HepG2 (cell line): ENCODE data around the gene GRIK4. TPM values are rescaled to one million over a fixed set of nuclear protein-coding genes. Genes with fewer than 3 reads are reported as not detected.
A peak's percentile ranks its signal among the peaks of the same experiment; 100 is the strongest.

Experiments
- ATAC-seq: fragments of 200-7000 bp; cut with Tn5 transposase; 3 replicates; pipeline ENCODE4 v1.9.1; 2020; ENCODE audit warnings: mild to moderate bottlenecking, moderate library complexity
- BruUV-seq: library from RNA; stranded (reverse); fragments of 400-500 nt; replicated peaks from 2 replicates; lab custom pipeline; 2021; lab: Mats Ljungman, UMichigan
- CTCF ChIA-PET: fragments of 300-600 bp; formaldehyde crosslinking; extraction: SDS; loops from one replicate; lab custom pipeline; 2021; ENCODE audit warnings: low total read pairs, inconsistent platforms, low intra/inter-chr PET ratio; lab: Yijun Ruan, JAX
- POLR2A ChIA-PET: fragments of 350-600 bp; sonication (Branson Sonifier 250); formaldehyde crosslinking; loops from one replicate; lab custom pipeline; 2020; ENCODE audit warnings: antibody characterized with exemption, inconsistent platforms; lab: Yijun Ruan, JAX
- DNase-seq: peaks from one replicate; pipeline ENCODE4 v3.0.0-alpha.2; 2015; ENCODE audit warnings: low spot score
- FAIRE-seq: peaks from 3 replicates; lab custom pipeline; 2011; peaks lifted over from hg19 to GRCh38; lab: Jason Lieb, UNC
- H2AFZ ChIP-seq: one replicate; pipeline ENCODE4 v1.6.1; 2011; ENCODE audit warnings: low read length, inconsistent platforms
- H3K27ac ChIP-seq: fragments of 300-600 bp; 3 replicates; pipeline ENCODE4 v1.8.0; 2011; ENCODE audit warnings: mixed run types, mild to moderate bottlenecking, mixed read lengths, low read length, inconsistent platforms; ENCODE audit not compliant: insufficient read depth; ENCODE audit errors: extremely low read length
- H3K27me3 ChIP-seq, 2 experiments: fragments of 200-600 bp in 1 of 2; 2 replicates in 1 of 2; 3 replicates in 1 of 2; pipeline versions ENCODE4 v1.6.0 to v1.8.0; 2011; ENCODE audit warnings: low read length in 2 of 2, mild to moderate bottlenecking in 2 of 2, moderate library complexity in 2 of 2, inconsistent platforms in 1 of 2; ENCODE audit not compliant: insufficient read depth in 2 of 2, control insufficient read depth in 1 of 2
- H3K36me3 ChIP-seq, 2 experiments: fragments of 200-600 bp in 1 of 2; replicated peaks in 1 of 2; 2 replicates in 1 of 2; 3 replicates in 1 of 2; pipeline versions ENCODE4 v1.5.1 to v1.8.0; 2011; ENCODE audit warnings: low read length in 2 of 2, inconsistent platforms in 1 of 2; ENCODE audit not compliant: insufficient read depth in 2 of 2, control insufficient read depth in 1 of 2
- H3K4me1 ChIP-seq: 2 replicates; pipeline ENCODE4 v1.5.1; 2012; ENCODE audit warnings: low read length, inconsistent platforms; ENCODE audit not compliant: insufficient read depth
- H3K4me2 ChIP-seq: 2 replicates; pipeline ENCODE4 v1.6.0; 2011; ENCODE audit warnings: low read depth, low read length, inconsistent platforms
- H3K4me3 ChIP-seq, 3 experiments: fragments of 200-600 bp in 1 of 3; sonication (generic), shearing (Covaris generic) in 1 of 3; replicated peaks in 1 of 3; 2 replicates each; pipeline ENCODE4 v1.5.1; 2011 to 2016; ENCODE audit warnings: low read length in 3 of 3, inconsistent platforms in 2 of 3, low read depth in 2 of 3, mild to moderate bottlenecking in 2 of 3, control low read depth in 1 of 3, mixed read lengths in 1 of 3; ENCODE audit not compliant: insufficient read depth in 1 of 3
- H3K79me2 ChIP-seq: one replicate; pipeline ENCODE4 v1.6.1; 2011; ENCODE audit warnings: low read length, inconsistent platforms; ENCODE audit not compliant: insufficient read depth
- H3K9ac ChIP-seq: 2 replicates; pipeline ENCODE4 v1.6.0; 2011; ENCODE audit warnings: mild to moderate bottlenecking, low read depth, low read length, inconsistent platforms; ENCODE audit not compliant: insufficient read depth
- H3K9me3 ChIP-seq: 2 replicates; pipeline ENCODE4 v1.5.1; 2012; ENCODE audit warnings: mild to moderate bottlenecking, low read length
- H4K20me1 ChIP-seq: 2 replicates; pipeline ENCODE4 v1.6.0; 2011; ENCODE audit warnings: inconsistent platforms, mild to moderate bottlenecking, low read length, moderate library complexity; ENCODE audit not compliant: insufficient read depth
- HNRNPL ChIP-seq: fragments of 200-400 bp; formaldehyde crosslinking; IDR thresholded peaks from 2 replicates; pipeline ENCODE4 v1.6.1; 2017; ENCODE audit warnings: mild to moderate bottlenecking, low read depth, low read length
- MAFK ChIP-seq, 2 experiments: IDR thresholded peaks in 1 of 2; conservative IDR thresholded peaks in 1 of 2; 2 replicates each; pipeline ENCODE4 v1.6.1; 2011; ENCODE audit warnings: improper control_type of control experiment in 2 of 2, low read length in 2 of 2
- ZFP91 ChIP-seq: sonication (generic); formaldehyde crosslinking; IDR thresholded peaks from 2 replicates; pipeline ENCODE4 v1.9.0; 2022; ENCODE audit warnings: missing genetic modification reagents, mild to moderate bottlenecking, borderline replicate concordance
- WGBS: methylation state at CpG from one replicate; pipeline ENCODE4 v1.1.6; 2017; ENCODE audit warnings: low lambda C conversion rate; 5-methylcytosine and 5-hydroxymethylcytosine counted together
- in situ Hi-C: cut with HindIII; loops from 2 replicates; pipeline ENCODE4 v1.10.0; 2017; ENCODE audit warnings: low pct_unique_long_range_greater_than_20kb; ENCODE audit not compliant: extremely low pct_ligation_motif_present
- intact Hi-C: fragments of 100-400 bp; cut with micrococcal nuclease; formaldehyde crosslinking; loops from one replicate; pipeline ENCODE4 v1.10.0; 2022; ENCODE audit not compliant: unreplicated experiment
- polyA plus RNA-seq, 8 experiments: library from polyadenylated mRNA; depleted of rRNA in 3 of 8; stranded (reverse) in 7 of 8; unstranded in 1 of 8; fragments of >200 nt; fragmentation: Illumina TruSeq in 4 of 8; extraction: Trizol in 4 of 8; gene quantifications; 2 replicates each; pipeline versions ENCODE4 v1.2.1 to v1.2.3, GENCODE V29; 2011 to 2016; ENCODE audit warnings: low read depth in 4 of 8, missing spikeins in 1 of 8, mixed read lengths in 1 of 8; ENCODE audit not compliant: insufficient read depth in 1 of 8
- total RNA-seq, 5 experiments: library from RNA; depleted of rRNA; stranded (reverse); fragments of >200 nt; fragmentation: Illumina TruSeq; extraction: Trizol; gene quantifications; 2 replicates each; pipeline ENCODE4 v1.2.3, GENCODE V29; 2016; ENCODE audit warnings: low read depth in 1 of 5
- TF ChIP-seq, protein P1 (sequence below): sonication (generic); formaldehyde crosslinking; IDR thresholded peaks from 2 replicates; pipeline ENCODE4 v1.4.0; 2020; ENCODE audit warnings: missing genetic modification reagents

The GRIK4 gene
- total and polyA plus RNA-seq, 2 of the 13 experiments (the other 11 are each of a cell fraction or from before 2014, with no cell fraction given) = 0.04 to 0.07 TPM

DNA sequence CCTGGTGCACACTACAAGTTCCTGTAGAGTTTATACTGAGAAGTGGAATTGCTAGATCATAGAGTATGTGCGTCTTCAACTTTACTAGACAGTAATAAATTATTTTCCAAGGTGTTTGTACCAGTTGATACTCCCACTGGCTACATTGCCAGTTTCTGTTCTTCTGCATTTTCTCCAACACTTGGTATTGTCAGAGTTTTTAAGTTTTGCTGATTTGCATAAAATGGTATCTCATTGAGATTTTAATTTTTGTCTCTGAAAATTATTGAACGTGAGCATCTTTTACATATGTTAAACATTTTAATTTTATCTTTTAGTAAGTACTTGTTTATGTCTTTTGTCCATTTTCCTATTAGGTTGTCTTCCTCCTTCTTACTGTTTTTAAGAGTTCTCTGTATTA, 519.6 kb downstream of the GRIK4 start:
- H3K79me2 ChIP-seq = peaks cover 6% of the 10 kb centered on the region
- in situ Hi-C loops = no loop called here
- WGBS = 98% methylated on average over 2 of the region's 2 CpGs
- FAIRE-seq = no peak
- H3K4me3 ChIP-seq = no peak overlapping the region
- intact Hi-C loops = no loop called here
- no TSS peak for BruUV-seq
- H4K20me1 ChIP-seq = no peaks in the 10 kb centered on the region; the same call in 1 of the 2 replicates
- no peaks in the 10 kb centered on the region for H3K27me3 ChIP-seq
- TF ChIP-seq HNRNPL (no peak), ZFP91 (CRISPR knock-in tag) (no peak), MAFK (conservative IDR thresholded peaks at IDR 0.05 in 1 of 2, IDR thresholded peaks at IDR 0.05 in 1 of 2; ENCODE audit: low read length in 2 of 2) (peak in 1 of 2 experiments; percentile 49; a peak in 3 of 4 replicates)
- TF ChIP-seq, protein P1, sequence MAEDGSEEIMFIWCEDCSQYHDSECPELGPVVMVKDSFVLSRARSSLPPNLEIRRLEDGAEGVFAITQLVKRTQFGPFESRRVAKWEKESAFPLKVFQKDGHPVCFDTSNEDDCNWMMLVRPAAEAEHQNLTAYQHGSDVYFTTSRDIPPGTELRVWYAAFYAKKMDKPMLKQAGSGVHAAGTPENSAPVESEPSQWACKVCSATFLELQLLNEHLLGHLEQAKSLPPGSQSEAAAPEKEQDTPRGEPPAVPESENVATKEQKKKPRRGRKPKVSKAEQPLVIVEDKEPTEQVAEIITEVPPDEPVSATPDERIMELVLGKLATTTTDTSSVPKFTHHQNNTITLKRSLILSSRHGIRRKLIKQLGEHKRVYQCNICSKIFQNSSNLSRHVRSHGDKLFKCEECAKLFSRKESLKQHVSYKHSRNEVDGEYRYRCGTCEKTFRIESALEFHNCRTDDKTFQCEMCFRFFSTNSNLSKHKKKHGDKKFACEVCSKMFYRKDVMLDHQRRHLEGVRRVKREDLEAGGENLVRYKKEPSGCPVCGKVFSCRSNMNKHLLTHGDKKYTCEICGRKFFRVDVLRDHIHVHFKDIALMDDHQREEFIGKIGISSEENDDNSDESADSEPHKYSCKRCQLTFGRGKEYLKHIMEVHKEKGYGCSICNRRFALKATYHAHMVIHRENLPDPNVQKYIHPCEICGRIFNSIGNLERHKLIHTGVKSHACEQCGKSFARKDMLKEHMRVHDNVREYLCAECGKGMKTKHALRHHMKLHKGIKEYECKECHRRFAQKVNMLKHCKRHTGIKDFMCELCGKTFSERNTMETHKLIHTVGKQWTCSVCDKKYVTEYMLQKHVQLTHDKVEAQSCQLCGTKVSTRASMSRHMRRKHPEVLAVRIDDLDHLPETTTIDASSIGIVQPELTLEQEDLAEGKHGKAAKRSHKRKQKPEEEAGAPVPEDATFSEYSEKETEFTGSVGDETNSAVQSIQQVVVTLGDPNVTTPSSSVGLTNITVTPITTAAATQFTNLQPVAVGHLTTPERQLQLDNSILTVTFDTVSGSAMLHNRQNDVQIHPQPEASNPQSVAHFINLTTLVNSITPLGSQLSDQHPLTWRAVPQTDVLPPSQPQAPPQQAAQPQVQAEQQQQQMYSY = no peak
- TF ChIP-seq, all 625 proteins: peak for 1
- POLR2A ChIA-PET = no interaction called here
- no peak overlapping the region for H2AFZ ChIP-seq
- DNase-seq = no peak
- H3K9ac ChIP-seq = no peak overlapping the region
- no peak for ATAC-seq
- no peaks in the 10 kb centered on the region for H3K36me3 ChIP-seq
- H3K4me2 ChIP-seq = no peak overlapping the region
- H3K4me1 ChIP-seq = peaks cover 19% of the 10 kb centered on the region
- CTCF ChIA-PET = no interaction called here
- H3K27ac ChIP-seq = no peak overlapping the region
- no peaks in the 10 kb centered on the region for H3K9me3 ChIP-seq
